ENCODE results near the gene GABRG3.

Gene GABRG3

DNA sequence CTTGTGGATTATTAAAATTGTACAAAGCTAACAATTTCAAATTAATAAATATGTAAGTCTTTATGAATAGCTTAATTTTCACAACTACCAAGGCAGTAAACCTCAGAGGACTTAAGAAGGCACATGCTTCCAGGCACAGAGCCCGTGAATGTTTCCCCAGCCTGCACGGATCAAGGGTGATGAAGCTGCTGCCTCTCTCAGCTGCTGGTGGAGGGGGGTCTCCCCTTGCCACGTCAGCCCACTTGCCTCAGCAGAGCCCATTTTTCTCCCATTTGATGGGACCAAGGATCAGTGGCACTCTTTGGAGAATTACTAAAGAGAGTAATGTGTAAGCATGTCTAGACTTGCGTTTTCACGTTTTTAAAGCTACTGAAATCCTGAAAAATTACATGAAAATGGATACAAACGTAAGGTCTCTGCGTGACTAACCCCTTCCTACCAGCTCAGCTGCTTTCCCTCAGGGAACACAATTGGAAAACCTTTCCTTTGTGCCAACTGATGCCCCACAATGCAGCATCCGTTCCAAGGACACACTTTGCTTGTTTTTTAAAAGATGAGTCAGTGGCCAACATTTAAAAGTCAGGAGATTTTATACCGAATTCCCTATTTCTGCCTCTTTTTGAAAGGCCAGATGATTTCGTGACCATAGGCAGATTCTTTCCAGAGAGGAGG lies 494.1 kb downstream of the GABRG3 start:
- H3K27ac Mint-ChIP-seq: no peak overlapping the region
- peaks cover 27% of the 10 kb centered on the region for H3K9me3 Mint-ChIP-seq
- CTCF ChIA-PET: no interaction called here

GRCh38 chr15:27466758-27467157 lies 495.8 kb downstream of the GABRG3 start:
- CTCF ChIA-PET: no interaction called here
- no peak overlapping the region for H3K27ac Mint-ChIP-seq
- peaks cover 16% of the 10 kb centered on the region for H3K9me3 Mint-ChIP-seq
- no peaks in the 10 kb centered on the region for H3K4me1 Mint-ChIP-seq
- H3K27me3 Mint-ChIP-seq: no peaks in the 10 kb centered on the region
- no peak for DNase-seq
- H3K4me3 Mint-ChIP-seq: no peak overlapping the region
- no peaks in the 10 kb centered on the region for H3K36me3 Mint-ChIP-seq

More for the DNA sequence above, 494.1 kb downstream of the GABRG3 start:
- Mint-ChIP-seq H3K4me1 (no peaks in the 10 kb centered on the region), H3K4me3 (no peak overlapping the region), H3K27me3 (no peaks in the 10 kb centered on the region), H3K36me3 (no peaks in the 10 kb centered on the region)
- DNase-seq: no peak

- no peak overlapping the region for H3K4me3 Mint-ChIP-seq
- peaks cover 11% of the 10 kb centered on the region for H3K9me3 Mint-ChIP-seq
- CTCF ChIA-PET: no interaction called here
- no peak overlapping the region for H3K27ac Mint-ChIP-seq
- no peaks in the 10 kb centered on the region for H3K27me3 Mint-ChIP-seq
- DNase-seq: no peak
- H3K4me1 Mint-ChIP-seq: no peaks in the 10 kb centered on the region
- no peaks in the 10 kb centered on the region for H3K36me3 Mint-ChIP-seq
Measured at GRCh38 chr15:27468151-27468591, 497.2 kb downstream of the GABRG3 start.

DNA sequence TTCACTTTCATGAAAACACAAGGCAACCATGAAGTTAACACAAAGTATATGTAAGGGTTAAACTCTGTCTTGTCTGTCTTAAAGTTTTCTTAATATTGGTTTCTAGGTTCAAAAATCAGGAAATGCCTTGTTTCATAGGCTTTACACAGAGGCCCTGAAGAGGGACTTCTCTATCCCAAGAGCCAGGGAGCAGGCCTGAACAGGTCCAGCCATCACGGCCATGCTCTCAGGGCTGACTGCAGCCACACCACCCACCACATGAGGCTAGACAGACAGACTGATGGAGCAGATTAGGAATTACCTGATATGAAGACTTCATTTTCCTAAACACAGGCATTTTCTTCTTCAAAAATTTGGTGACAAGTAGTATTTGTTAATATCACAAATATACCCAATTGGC lies 502.9 kb downstream of the GABRG3 start:
- Mint-ChIP-seq H3K4me1 (no peaks in the 10 kb centered on the region), H3K4me3 (no peak overlapping the region), H3K27ac (no peak overlapping the region), H3K9me3 (peaks cover 10% of the 10 kb centered on the region), H3K36me3 (no peaks in the 10 kb centered on the region), H3K27me3 (no peaks in the 10 kb centered on the region)
- DNase-seq: no peak
- CTCF ChIA-PET: no interaction called here

GRCh38 chr15:27475395-27475794 lies 504.4 kb downstream of the GABRG3 start:
- DNase-seq: no peak
- H3K27ac Mint-ChIP-seq: no peak overlapping the region
- H3K36me3 Mint-ChIP-seq: no peaks in the 10 kb centered on the region
- H3K4me3 Mint-ChIP-seq: no peak overlapping the region
- CTCF ChIA-PET: no interaction called here
- no peaks in the 10 kb centered on the region for H3K4me1 Mint-ChIP-seq
- H3K9me3 Mint-ChIP-seq: peaks cover 8% of the 10 kb centered on the region
- H3K27me3 Mint-ChIP-seq: no peaks in the 10 kb centered on the region

GRCh38 chr15:27479296-27480140 lies 508.5 kb downstream of the GABRG3 start:
- H3K27me3 Mint-ChIP-seq: no peaks in the 10 kb centered on the region
- no peaks in the 10 kb centered on the region for H3K4me1 Mint-ChIP-seq
- H3K4me3 Mint-ChIP-seq: no peak overlapping the region
- CTCF ChIA-PET: no interaction called here
- no peaks in the 10 kb centered on the region for H3K36me3 Mint-ChIP-seq
- no peak overlapping the region for H3K27ac Mint-ChIP-seq
- no peak for DNase-seq
- H3K9me3 Mint-ChIP-seq: peaks cover 16% of the 10 kb centered on the region

GRCh38 chr15:27480141-27480530 lies 509.2 kb downstream of the GABRG3 start:
- H3K4me1 Mint-ChIP-seq: no peaks in the 10 kb centered on the region

DNA sequence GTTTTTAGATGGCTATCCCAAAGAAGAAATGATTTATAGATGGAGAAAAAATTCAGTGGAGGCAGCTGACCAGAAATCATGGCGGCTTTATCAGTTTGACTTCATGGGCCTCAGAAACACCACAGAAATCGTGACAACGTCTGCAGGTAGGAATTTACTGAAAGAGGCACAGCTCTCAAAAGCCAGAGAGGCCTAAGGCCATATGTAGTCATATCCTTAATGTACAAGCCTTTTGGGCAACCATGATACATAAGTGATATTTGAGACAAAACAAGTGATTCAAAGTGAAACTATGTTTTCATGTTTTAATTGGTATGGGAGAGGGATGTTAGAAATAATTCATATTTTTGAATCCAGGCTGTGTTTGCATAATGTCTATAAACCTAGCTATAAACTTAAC lies 509.7 kb downstream of the GABRG3 start:
- H3K36me3 Mint-ChIP-seq: no peaks in the 10 kb centered on the region
- no peak overlapping the region for H3K27ac Mint-ChIP-seq
- no peak for DNase-seq
- no peak overlapping the region for H3K4me3 Mint-ChIP-seq
- H3K4me1 Mint-ChIP-seq: no peaks in the 10 kb centered on the region
- no peaks in the 10 kb centered on the region for H3K27me3 Mint-ChIP-seq
- CTCF ChIA-PET: no interaction called here
- peaks cover 21% of the 10 kb centered on the region for H3K9me3 Mint-ChIP-seq

More at GRCh38 chr15:27480141-27480530, 509.2 kb downstream of the GABRG3 start:
- Mint-ChIP-seq H3K27me3 (no peaks in the 10 kb centered on the region), H3K9me3 (peaks cover 21% of the 10 kb centered on the region), H3K36me3 (no peaks in the 10 kb centered on the region), H3K27ac (no peak overlapping the region), H3K4me3 (no peak overlapping the region)
- CTCF ChIA-PET: no interaction called here
- no peak for DNase-seq

- no peak for DNase-seq
- Mint-ChIP-seq H3K27me3 (no peaks in the 10 kb centered on the region), H3K9me3 (peaks cover 21% of the 10 kb centered on the region), H3K27ac (no peak overlapping the region), H3K4me3 (no peak overlapping the region), H3K36me3 (no peaks in the 10 kb centered on the region), H3K4me1 (no peaks in the 10 kb centered on the region)
- CTCF ChIA-PET: no interaction called here
Measured at GRCh38 chr15:27481768-27482167, 510.8 kb downstream of the GABRG3 start.

DNA sequence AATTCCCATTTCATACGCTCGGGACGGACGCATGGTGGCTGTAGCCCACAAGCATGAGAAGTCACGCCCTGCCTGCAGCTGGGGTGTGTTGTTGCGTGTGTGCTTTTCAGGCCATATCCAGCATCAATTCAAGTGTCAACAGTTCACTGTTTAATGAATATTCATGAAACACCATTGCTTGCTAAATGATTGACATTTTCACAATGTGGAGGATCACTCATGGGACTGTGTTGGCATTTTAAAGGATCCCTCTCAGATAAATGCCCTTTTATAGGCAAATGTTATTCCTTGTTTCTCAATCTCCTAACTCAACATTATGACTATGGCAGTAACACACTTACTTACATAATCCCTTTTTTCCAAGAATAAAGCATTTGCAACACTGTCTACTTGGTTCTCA lies 511.3 kb downstream of the GABRG3 start:
- Mint-ChIP-seq H3K4me1 (no peaks in the 10 kb centered on the region), H3K27ac (no peak overlapping the region), H3K36me3 (no peaks in the 10 kb centered on the region), H3K4me3 (no peak overlapping the region), H3K27me3 (no peaks in the 10 kb centered on the region), H3K9me3 (peaks cover 20% of the 10 kb centered on the region)
- CTCF ChIA-PET: no interaction called here
- no peak for DNase-seq

- DNase-seq: no peak
- H3K4me1 Mint-ChIP-seq: no peaks in the 10 kb centered on the region
- H3K27me3 Mint-ChIP-seq: no peaks in the 10 kb centered on the region
- CTCF ChIA-PET: no interaction called here
- peaks cover 21% of the 10 kb centered on the region for H3K9me3 Mint-ChIP-seq
- no peak overlapping the region for H3K27ac Mint-ChIP-seq
- H3K36me3 Mint-ChIP-seq: no peaks in the 10 kb centered on the region
- no peak overlapping the region for H3K4me3 Mint-ChIP-seq
Measured at GRCh38 chr15:27483124-27483523, 512.1 kb downstream of the GABRG3 start.

- peaks cover 21% of the 10 kb centered on the region for H3K9me3 Mint-ChIP-seq
- no peak for DNase-seq
- no peaks in the 10 kb centered on the region for H3K36me3 Mint-ChIP-seq
- H3K4me3 Mint-ChIP-seq: no peak overlapping the region
- CTCF ChIA-PET: no interaction called here
- H3K27me3 Mint-ChIP-seq: no peaks in the 10 kb centered on the region
- H3K27ac Mint-ChIP-seq: no peak overlapping the region
- no peaks in the 10 kb centered on the region for H3K4me1 Mint-ChIP-seq
Measured at GRCh38 chr15:27485265-27485664, 514.3 kb downstream of the GABRG3 start.

GRCh38 chr15:27486051-27486450 lies 515.1 kb downstream of the GABRG3 start:
- no peak for DNase-seq
- H3K27me3 Mint-ChIP-seq: no peaks in the 10 kb centered on the region
- H3K27ac Mint-ChIP-seq: no peak overlapping the region
- CTCF ChIA-PET: no interaction called here
- H3K36me3 Mint-ChIP-seq: no peaks in the 10 kb centered on the region
- H3K4me3 Mint-ChIP-seq: no peak overlapping the region
- H3K4me1 Mint-ChIP-seq: no peaks in the 10 kb centered on the region
- H3K9me3 Mint-ChIP-seq: peaks cover 24% of the 10 kb centered on the region

GRCh38 chr15:27486683-27487647 lies 516.0 kb downstream of the GABRG3 start:
- Mint-ChIP-seq H3K27me3 (no peaks in the 10 kb centered on the region), H3K4me3 (no peak overlapping the region), H3K27ac (no peak overlapping the region), H3K36me3 (no peaks in the 10 kb centered on the region), H3K9me3 (peaks cover 25% of the 10 kb centered on the region), H3K4me1 (no peaks in the 10 kb centered on the region)
- no peak for DNase-seq
- CTCF ChIA-PET: no interaction called here

All from activated naive CD4-positive, alpha-beta T cell treated with anti-CD3 and anti-CD28 coated beads, Interleukin-2, amount 10 ng/mL, durations not matched to agents 7 days and 5 days (primary cell).